HepG2 (cell line): Measurements from ENCODE around the gene PLEKHB2. TPM values are rescaled to one million over a fixed set of nuclear protein-coding genes. Genes with fewer than 3 reads are reported as not detected.

ENCODE experiments used
- ATM ChIP-seq: fragments of 450-650 bp; IDR thresholded peaks from 2 replicates; pipeline ENCODE4 v1.7.1; 2017; ENCODE audit warnings: mild to moderate bottlenecking, borderline replicate concordance
- BCL6 ChIP-seq: IDR thresholded peaks from 2 replicates; pipeline ENCODE4 v1.6.1; 2016; ENCODE audit warnings: missing genetic modification reagents, missing compliant biosample characterization
- CREB1 ChIP-seq, 2 experiments: fragments of 450-650 bp in 1 of 2; IDR thresholded peaks; 2 replicates each; pipeline ENCODE4 v1.6.1; 2016 to 2017; ENCODE audit warnings: control low read depth in 1 of 2, mild to moderate bottlenecking in 1 of 2, missing compliant biosample characterization in 1 of 2, missing genetic modification characterization in 1 of 2
- DDIT3 ChIP-seq: sonication (generic); formaldehyde crosslinking; IDR thresholded peaks from 2 replicates; pipeline ENCODE4 v1.4.0; 2020; ENCODE audit warnings: mild to moderate bottlenecking, missing genetic modification reagents
- ESRRA ChIP-seq: sonication (generic); formaldehyde crosslinking; IDR thresholded peaks from 2 replicates; pipeline ENCODE4 v1.5.1; 2020; ENCODE audit warnings: mild to moderate bottlenecking, low read depth, missing genetic modification reagents
- ETV5 ChIP-seq: IDR thresholded peaks from 2 replicates; pipeline ENCODE4 v1.6.1; 2018; ENCODE audit warnings: missing biosample characterization, missing genetic modification reagents, inconsistent platforms, borderline replicate concordance
- FOSL1 ChIP-seq: sonication (generic); formaldehyde crosslinking; IDR thresholded peaks from 2 replicates; pipeline ENCODE4 v1.9.0; 2021; ENCODE audit warnings: missing genetic modification reagents, borderline replicate concordance
- GATAD2A ChIP-seq: IDR thresholded peaks from 2 replicates; pipeline ENCODE4 v1.6.1; 2016
- MNT ChIP-seq: fragments of 450-650 bp; IDR thresholded peaks from 2 replicates; pipeline ENCODE4 v1.6.1; 2016
- NFE2L2 ChIP-seq: fragments of 150-350 bp; IDR thresholded peaks from 2 replicates; pipeline ENCODE4 v1.6.1; 2014; ENCODE audit warnings: low read length
- PBX3 ChIP-seq: sonication (generic); formaldehyde crosslinking; IDR thresholded peaks from 2 replicates; pipeline ENCODE4 v1.8.1; 2023; ENCODE audit warnings: missing genetic modification reagents, inconsistent platforms, borderline replicate concordance
- POLR2A ChIP-seq, 2 experiments: IDR thresholded peaks; 2 replicates each; pipeline ENCODE4 v1.6.1; 2011; ENCODE audit warnings: low read depth in 2 of 2, low read length in 2 of 2, mild to moderate bottlenecking in 1 of 2, moderate library complexity in 1 of 2; ENCODE audit not compliant: insufficient read depth in 1 of 2
- SAP130 ChIP-seq: IDR thresholded peaks from 2 replicates; pipeline ENCODE4 v1.6.1; 2016; ENCODE audit warnings: low read depth
- SNAPC2 ChIP-seq: sonication (generic); formaldehyde crosslinking; IDR thresholded peaks from 2 replicates; pipeline ENCODE4 v1.8.1; 2022; ENCODE audit warnings: mild to moderate bottlenecking, missing genetic modification reagents
- SOX13 ChIP-seq, 3 experiments: fragments of 450-650 bp in 1 of 3; sonication (generic) in 1 of 3; formaldehyde crosslinking in 1 of 3; IDR thresholded peaks in 2 of 3; conservative IDR thresholded peaks in 1 of 3; 2 replicates each; pipeline versions ENCODE4 v1.5.0 to v1.6.1; 2016 to 2020; ENCODE audit warnings: antibody characterized with exemption in 1 of 3, mild to moderate bottlenecking in 1 of 3, missing compliant biosample characterization in 1 of 3, missing genetic modification reagents in 1 of 3, moderate library complexity in 1 of 3
- TBL1XR1 ChIP-seq: fragments of 150-350 bp; IDR thresholded peaks from 2 replicates; pipeline ENCODE4 v1.6.1; 2014; ENCODE audit warnings: borderline replicate concordance, low read length; ENCODE audit not compliant: partially characterized antibody
- USF2 ChIP-seq, 2 experiments: sonication (generic) in 1 of 2; formaldehyde crosslinking in 1 of 2; IDR thresholded peaks; 2 replicates each; pipeline versions ENCODE4 v1.5.1 to v1.6.1; 2011 to 2020; ENCODE audit warnings: borderline replicate concordance in 1 of 2, low read depth in 1 of 2, low read length in 1 of 2, mild to moderate bottlenecking in 1 of 2, missing genetic modification reagents in 1 of 2, moderate library complexity in 1 of 2
- ZFX ChIP-seq: sonication (generic); formaldehyde crosslinking; IDR thresholded peaks from 2 replicates; pipeline ENCODE4 v1.4.0; 2020; ENCODE audit warnings: mild to moderate bottlenecking, low read depth, missing genetic modification reagents, moderate library complexity
- ZFY ChIP-seq: sonication (generic); formaldehyde crosslinking; IDR thresholded peaks from 2 replicates; pipeline ENCODE4 v1.4.0; 2020; ENCODE audit warnings: missing genetic modification reagents
- ZGPAT ChIP-seq: IDR thresholded peaks from 2 replicates; pipeline ENCODE4 v1.6.1; 2016; ENCODE audit warnings: mild to moderate bottlenecking
- ZNF335 ChIP-seq: sonication (generic); formaldehyde crosslinking; IDR thresholded peaks from 2 replicates; pipeline ENCODE4 v1.4.0; 2020; ENCODE audit warnings: missing genetic modification reagents
- ZNF580 ChIP-seq: IDR thresholded peaks from 2 replicates; pipeline ENCODE4 v1.6.1; 2016; ENCODE audit warnings: low read depth, borderline replicate concordance
- polyA plus RNA-seq, 8 experiments: library from polyadenylated mRNA; depleted of rRNA in 3 of 8; stranded (reverse) in 7 of 8; unstranded in 1 of 8; fragments of >200 nt; fragmentation: Illumina TruSeq in 4 of 8; extraction: Trizol in 4 of 8; gene quantifications; 2 replicates each; pipeline versions ENCODE4 v1.2.1 to v1.2.3, GENCODE V29; 2011 to 2016; ENCODE audit warnings: low read depth in 4 of 8, missing spikeins in 1 of 8, mixed read lengths in 1 of 8; ENCODE audit not compliant: insufficient read depth in 1 of 8
- total RNA-seq, 5 experiments: library from RNA; depleted of rRNA; stranded (reverse); fragments of >200 nt; fragmentation: Illumina TruSeq; extraction: Trizol; gene quantifications; 2 replicates each; pipeline ENCODE4 v1.2.3, GENCODE V29; 2016; ENCODE audit warnings: low read depth in 1 of 5

Gene PLEKHB2
- total and polyA plus RNA-seq, 2 of the 13 experiments (the other 11 are each of a cell fraction or from before 2014, with no cell fraction given), result 73.0 to 78.9 TPM

- TF ChIP-seq CREB1 (IDR thresholded peaks at IDR 0.05) (peak; percentile 21; the same call in 1 of the 2 replicates), CREB1 (CRISPR knock-in tag; IDR thresholded peaks at IDR 0.05) (no peak), ESRRA (CRISPR knock-in tag) (0 out of 2 replicates have a peak, but pooled peaks have one; percentile 35), SAP130 (CRISPR knock-in tag) (peak; percentile 56; the same call in 1 of the 2 replicates), ZFY (CRISPR knock-in tag) (peak; percentile 82), USF2 (IDR thresholded peaks at IDR 0.05; ENCODE audit: low read depth, low read length) (no peak), USF2 (CRISPR knock-in tag; IDR thresholded peaks at IDR 0.05; ENCODE audit: borderline replicate concordance) (no peak), BCL6 (peak; percentile 92), NFE2L2 (peak; percentile 21; the same call in 1 of the 2 replicates), SOX13 (IDR thresholded peaks at IDR 0.05) (no peak), SOX13 (CRISPR knock-in tag; conservative IDR thresholded peaks at IDR 0.05 in 1 of 2, IDR thresholded peaks at IDR 0.05 in 1 of 2) (peak in 1 of 2 experiments; percentile 24; a peak in 1 of 4 replicates), ZNF580 (peak; percentile 3; the same call in 1 of the 2 replicates), TBL1XR1 (peak; percentile 66), ZNF335 (CRISPR knock-in tag) (no peak), ETV5 (peak; percentile 32; the same call in 1 of the 2 replicates), ZFX (CRISPR knock-in tag) (peak; percentile 81), POLR2A (IDR thresholded peaks at IDR 0.05; ENCODE audit: insufficient read depth in 1 of 2, low read depth in 2 of 2, low read length in 2 of 2) (0 out of 4 replicates have a peak, but pooled peaks of 1 of the 2 experiments have one; percentile 24), FOSL1 (CRISPR knock-in tag) (peak; percentile 72; the same call in 1 of the 2 replicates), MNT (peak; percentile 82), GATAD2A (CRISPR knock-in tag) (peak; percentile 28; the same call in 1 of the 2 replicates), ATM (no peak), SNAPC2 (no peak), ZGPAT (CRISPR knock-in tag) (0 out of 2 replicates have a peak, but pooled peaks have one; percentile 45), PBX3 (0 out of 2 replicates have a peak, but pooled peaks have one; percentile 25), DDIT3 (CRISPR knock-in tag) (no peak)
Observed at GRCh38 chr2:131104487-131105155, 515 bp upstream of the PLEKHB2 start (continued).
